Spleen (tissue), 11 donors: Measurements from ENCODE around the gene NLRP7. TPM values are rescaled to one million over a fixed set of nuclear protein-coding genes. Genes with fewer than 3 reads are reported as not detected.
"Not testable (repeated sequence)": the region's sequence is repeated elsewhere in the genome, so short reads cannot be mapped to it uniquely, and the experiment has no call there.

Experiments used
- DNase-seq: peaks from one replicate; pipeline ENCODE4 v3.0.0-alpha.2; 2020
- H3K27ac ChIP-seq, 8 donors: fragments of 200-600 bp; sonication (generic) in 7 of 8; 1 replicate in 4 of 8; 2 replicates in 4 of 8; pipeline versions ENCODE4 v1.5.0 to v1.8.0; 2016 to 2021; ENCODE audit warnings: inconsistent platforms in 4 of 8, mild to moderate bottlenecking in 4 of 8, moderate library complexity in 1 of 8
- H3K27me3 ChIP-seq, 7 donors: fragments of 200-600 bp; sonication (generic) in 6 of 7; replicated peaks in 1 of 7; 1 replicate in 4 of 7; 2 replicates in 3 of 7; pipeline versions ENCODE4 v1.5.0 to v1.8.0; 2016 to 2021; ENCODE audit warnings: inconsistent platforms in 3 of 7, mild to moderate bottlenecking in 1 of 7
- H3K36me3 ChIP-seq, 6 donors: fragments of 200-600 bp; sonication (generic) in 5 of 6; 1 replicate in 4 of 6; 2 replicates in 2 of 6; pipeline versions ENCODE4 v1.5.0 to v1.8.0; 2016 to 2021; ENCODE audit warnings: inconsistent platforms in 2 of 6
- H3K4me1 ChIP-seq, 6 donors: fragments of 200-600 bp; sonication (generic) in 5 of 6; 1 replicate in 3 of 6; 2 replicates in 3 of 6; pipeline versions ENCODE4 v1.5.0 to v1.8.0; 2016 to 2021; ENCODE audit warnings: inconsistent platforms in 3 of 6
- H3K4me3 ChIP-seq, 8 donors: fragments of 200-600 bp; sonication (generic) in 7 of 8; 1 replicate in 4 of 8; 2 replicates in 4 of 8; pipeline versions ENCODE4 v1.5.0 to v1.8.0; 2016 to 2021; ENCODE audit warnings: inconsistent platforms in 4 of 8, mild to moderate bottlenecking in 4 of 8, moderate library complexity in 2 of 8
- H3K9me3 ChIP-seq, 8 donors: fragments of 200-600 bp; sonication (generic) in 7 of 8; 1 replicate in 4 of 8; 2 replicates in 4 of 8; pipeline versions ENCODE4 v1.5.0 to v1.8.0; 2016 to 2021; ENCODE audit warnings: inconsistent platforms in 4 of 8
- POLR2A ChIP-seq, 3 donors: fragments of 450-650 bp; IDR thresholded peaks; one replicate each; pipeline ENCODE4 v1.5.1; 2017; ENCODE audit warnings: antibody characterized with exemption in 3 of 3, mild to moderate bottlenecking in 1 of 3
- POLR2AphosphoS5 ChIP-seq, 3 donors: sonication (generic); formaldehyde crosslinking; IDR thresholded peaks; one replicate each; pipeline ENCODE4 v1.5.1; 2017; ENCODE audit warnings: antibody characterized with exemption in 3 of 3
- WGBS, 5 donors: extraction: QIAGEN DNeasy Blood & Tissue Kit in 3 of 5; methylation state at CpG; one replicate each; pipeline versions ENCODE4 v1.1.5 to v1.1.7; 2013 to 2018; 5-methylcytosine and 5-hydroxymethylcytosine counted together
- intact Hi-C: fragments of 100-400 bp; cut with DNase I; formaldehyde crosslinking; loops from one replicate; pipeline ENCODE4 v1.15.0; 2023; ENCODE audit warnings: low total_unique reads
- polyA plus RNA-seq, 3 donors: library from polyadenylated mRNA; stranded (reverse); fragments of 200-250 nt; gene quantifications; one replicate each; pipeline ENCODE4 v1.2.1, GENCODE V29; 2013
- total RNA-seq, 7 donors: library from RNA; depleted of rRNA in 3 of 7; stranded (reverse); fragments of >200 nt in 3 of 7; fragmentation: NEBNext Ultra II Directional in 4 of 7; extraction: Animal tissue kit (Norgen Biotek cat#: 25700) in 4 of 7; gene quantifications; one replicate each; pipeline versions ENCODE4 v1.1.0 to v1.2.1, GENCODE V29; 2016 to 2021
- TF ChIP-seq, protein P1 (sequence below), 11 experiments: fragments of 200-600 bp in 7 of 11; fragments of 450-650 bp in 4 of 11; sonication (generic) in 4 of 11; IDR thresholded peaks in 8 of 11; conservative IDR thresholded peaks in 3 of 11; 1 replicate in 7 of 11; 2 replicates in 4 of 11; pipeline versions ENCODE4 v1.4.0 to v1.8.0; 2016 to 2021; ENCODE audit warnings: antibody characterized with exemption in 11 of 11, inconsistent platforms in 4 of 11, mild to moderate bottlenecking in 1 of 11
- donor health status: healthy with polysubstance abuse.
- donor health status: DM: no; HTN: no; CAD: no; lungs with moderate emphysema.
- donor health status: DM: no; HTN: no; CAD: no.
- donor health status: Bipolar disorder and iron deficiency.
- donor health status: healthy.
- donor health status: DM: no; HTN: no; CAD: no.
- donor health status: DM: yes; HTN: yes; CAD: no.

Gene NLRP7
- total and polyA plus RNA-seq, 10 donors = 0.09 to 1.3 (median 0.17) TPM

GRCh38 chr19:54903303-54903702, 44.0 kb downstream of the NLRP7 start:
- H3K27me3 ChIP-seq = peaks cover 0 to 24% (median 0%) of the 10 kb centered on the region in 7 donors
- TF ChIP-seq POLR2AphosphoS5 (IDR thresholded peaks at IDR 0.05) = no peak
- no peak for TF ChIP-seq POLR2A (IDR thresholded peaks at IDR 0.05)
- TF ChIP-seq, protein P1, sequence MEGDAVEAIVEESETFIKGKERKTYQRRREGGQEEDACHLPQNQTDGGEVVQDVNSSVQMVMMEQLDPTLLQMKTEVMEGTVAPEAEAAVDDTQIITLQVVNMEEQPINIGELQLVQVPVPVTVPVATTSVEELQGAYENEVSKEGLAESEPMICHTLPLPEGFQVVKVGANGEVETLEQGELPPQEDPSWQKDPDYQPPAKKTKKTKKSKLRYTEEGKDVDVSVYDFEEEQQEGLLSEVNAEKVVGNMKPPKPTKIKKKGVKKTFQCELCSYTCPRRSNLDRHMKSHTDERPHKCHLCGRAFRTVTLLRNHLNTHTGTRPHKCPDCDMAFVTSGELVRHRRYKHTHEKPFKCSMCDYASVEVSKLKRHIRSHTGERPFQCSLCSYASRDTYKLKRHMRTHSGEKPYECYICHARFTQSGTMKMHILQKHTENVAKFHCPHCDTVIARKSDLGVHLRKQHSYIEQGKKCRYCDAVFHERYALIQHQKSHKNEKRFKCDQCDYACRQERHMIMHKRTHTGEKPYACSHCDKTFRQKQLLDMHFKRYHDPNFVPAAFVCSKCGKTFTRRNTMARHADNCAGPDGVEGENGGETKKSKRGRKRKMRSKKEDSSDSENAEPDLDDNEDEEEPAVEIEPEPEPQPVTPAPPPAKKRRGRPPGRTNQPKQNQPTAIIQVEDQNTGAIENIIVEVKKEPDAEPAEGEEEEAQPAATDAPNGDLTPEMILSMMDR (IDR thresholded peaks at IDR 0.05 in 8 of 11, conservative IDR thresholded peaks at IDR 0.05 in 3 of 11) = no peak
- DNase-seq = no peak
- no peaks in the 10 kb centered on the region for H3K9me3 ChIP-seq
- H3K4me3 ChIP-seq = no peak overlapping the region
- 91 to 96% (median 94%) methylated on average over 6 of the region's 6 CpGs for WGBS, 5 donors
- no peak overlapping the region for H3K27ac ChIP-seq
- H3K4me1 ChIP-seq = peaks cover 0 to 19% (median 0%) of the 10 kb centered on the region in 6 donors
- no peaks in the 10 kb centered on the region for H3K36me3 ChIP-seq
- intact Hi-C loops = no loop called here

GRCh38 chr19:54902061-54902460, 45.3 kb downstream of the NLRP7 start:
- 77 to 90% (median 80%) methylated on average over 3 of the region's 3 CpGs for WGBS, 5 donors
- no peaks in the 10 kb centered on the region for H3K9me3 ChIP-seq

GRCh38 chr19:54901153-54901552, 46.2 kb downstream of the NLRP7 start:
- H3K9me3 ChIP-seq, intact Hi-C loops, H3K36me3 ChIP-seq, H3K4me3 ChIP-seq: not testable (repeated sequence)
- peaks cover 0 to 19% (median 0%) of the 10 kb centered on the region in 6 donors for H3K4me1 ChIP-seq
- peak overlapping the region in 4 of 8 donors; percentile 64 to 72 (median 70) for H3K27ac ChIP-seq
- H3K27me3 ChIP-seq = peaks cover 0 to 13% (median 0%) of the 10 kb centered on the region in 7 donors
- peak; percentile 86 for DNase-seq
- TF ChIP-seq POLR2AphosphoS5 (IDR thresholded peaks at IDR 0.05) = peak in 1 of 3 donors; percentile 35
- WGBS, 5 donors = 39 to 72% (median 55%) methylated on average over 8 of the region's 8 CpGs

More at GRCh38 chr19:54902061-54902460, 45.3 kb downstream of the NLRP7 start:
- Histone ChIP-seq H3K4me3 (no peak overlapping the region), H3K27ac (peak overlapping the region in 2 of 8 donors; percentile 64 to 71), H3K4me1 (peaks cover 0 to 19% (median 0%) of the 10 kb centered on the region in 6 donors), H3K27me3 (peaks cover 0 to 22% (median 0%) of the 10 kb centered on the region in 7 donors), H3K36me3 (no peaks in the 10 kb centered on the region)
- DNase-seq = no peak
- no peak for TF ChIP-seq POLR2AphosphoS5 (IDR thresholded peaks at IDR 0.05)
- TF ChIP-seq, protein P1 (IDR thresholded peaks at IDR 0.05 in 8 of 11, conservative IDR thresholded peaks at IDR 0.05 in 3 of 11) = no peak
- no peak for TF ChIP-seq POLR2A (IDR thresholded peaks at IDR 0.05)
- intact Hi-C loops = no loop called here

GRCh38 chr19:54899646-54900045, 47.7 kb downstream of the NLRP7 start:
- H3K4me1 ChIP-seq = peaks cover 0 to 19% (median 0%) of the 10 kb centered on the region in 6 donors
- H3K4me3 ChIP-seq, H3K27me3 ChIP-seq, H3K27ac ChIP-seq, H3K9me3 ChIP-seq, H3K36me3 ChIP-seq, intact Hi-C loops: not testable (repeated sequence)
- peak; percentile 27 for DNase-seq
- 76 to 92% (median 85%) methylated on average over 9 of the region's 9 CpGs for WGBS, 5 donors

DNA sequence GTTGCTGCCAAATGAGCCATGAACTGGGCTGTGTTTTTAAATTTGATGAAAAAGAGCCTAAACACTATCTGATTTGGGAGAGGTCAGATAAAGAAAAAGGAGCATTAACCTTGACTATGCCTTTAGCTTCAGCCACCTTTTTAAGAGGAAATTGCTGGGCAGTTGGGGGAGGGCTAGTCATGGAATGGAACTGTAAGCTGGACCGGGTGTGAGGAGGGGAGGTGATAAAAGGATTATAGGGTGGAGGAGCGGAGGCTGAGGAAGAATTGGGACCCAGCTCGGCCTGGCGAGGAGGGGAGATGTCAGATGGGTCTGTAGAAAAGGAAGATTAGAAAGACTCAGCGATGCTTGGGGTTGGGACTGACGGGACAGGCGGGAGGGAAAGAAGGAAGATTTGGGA, 48.6 kb downstream of the NLRP7 start:
- H3K9me3 ChIP-seq, DNase-seq, H3K27ac ChIP-seq, intact Hi-C loops, H3K36me3 ChIP-seq, H3K4me3 ChIP-seq, H3K27me3 ChIP-seq: not testable (repeated sequence)
- 78 to 86% (median 84%) methylated on average over 7 of the region's 7 CpGs for WGBS, 5 donors
- peaks cover 0 to 19% (median 0%) of the 10 kb centered on the region in 6 donors for H3K4me1 ChIP-seq

DNA sequence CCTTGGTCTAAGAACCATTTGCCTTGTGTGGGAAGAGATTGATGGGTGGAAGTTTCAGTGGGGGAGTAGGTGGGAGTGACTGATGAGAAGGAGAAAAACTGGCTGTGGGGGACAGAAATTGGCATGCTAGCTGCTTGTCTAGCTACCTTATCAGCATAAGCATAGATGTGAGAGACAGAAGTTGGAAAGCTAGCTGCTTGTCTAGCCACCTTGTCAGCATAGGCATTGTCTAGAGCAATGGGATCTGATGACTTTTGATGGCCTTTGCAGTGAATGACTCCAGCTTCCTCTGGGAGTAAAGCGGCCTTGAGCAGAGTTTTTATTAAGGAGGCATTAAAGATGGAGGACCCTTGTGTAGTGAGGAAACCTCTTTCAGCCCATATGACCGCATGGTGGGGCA, 51.3 kb downstream of the NLRP7 start:
- Histone ChIP-seq H3K9me3 (no peaks in the 10 kb centered on the region), H3K4me1 (peaks cover 0 to 5% (median 0%) of the 10 kb centered on the region in 6 donors), H3K27ac (no peak overlapping the region), H3K4me3 (no peak overlapping the region), H3K36me3 (peaks cover 0 to 15% (median 0%) of the 10 kb centered on the region in 6 donors), H3K27me3 (peaks cover 0 to 10% (median 0%) of the 10 kb centered on the region in 7 donors)
- intact Hi-C loops = no loop called here
- DNase-seq = no peak
- TF ChIP-seq, protein P1 (IDR thresholded peaks at IDR 0.05 in 8 of 11, conservative IDR thresholded peaks at IDR 0.05 in 3 of 11) = no peak
- TF ChIP-seq POLR2AphosphoS5 (IDR thresholded peaks at IDR 0.05) (no peak), POLR2A (IDR thresholded peaks at IDR 0.05) (no peak)
- WGBS, 5 donors = 80 to 92% (median 90%) methylated on average over 2 of the region's 2 CpGs

- H3K27ac ChIP-seq, H3K9me3 ChIP-seq, H3K4me3 ChIP-seq, H3K4me1 ChIP-seq, H3K27me3 ChIP-seq, intact Hi-C loops: not testable (repeated sequence)
- H3K36me3 ChIP-seq = peaks cover 0 to 35% (median 0%) of the 10 kb centered on the region in 6 donors
- DNase-seq = peak; percentile 27
- WGBS, 5 donors = 88 to 95% (median 94%) methylated on average over 16 of the region's 16 CpGs
Measured at GRCh38 chr19:54894106-54894505, 53.2 kb downstream of the NLRP7 start.
